SK-N-SH (cell line): ENCODE results near the gene ACSS2.

Source experiments
- EP300 ChIP-seq, 2 experiments: IDR thresholded peaks; 2 replicates each; pipeline versions ENCODE4 v1.4.0 to v1.6.1; 2012; ENCODE audit warnings: borderline replicate concordance in 1 of 2, low read depth in 1 of 2, low read length in 1 of 2
- MAX ChIP-seq: IDR thresholded peaks from 2 replicates; pipeline ENCODE4 v1.4.0; 2012; ENCODE audit warnings: low read depth
- RAD21 ChIP-seq: IDR thresholded peaks from 2 replicates; pipeline ENCODE4 v1.6.1; 2012; ENCODE audit warnings: mild to moderate bottlenecking, low read length
- REST ChIP-seq: IDR thresholded peaks from 2 replicates; pipeline ENCODE4 v1.6.1; 2012; ENCODE audit warnings: mild to moderate bottlenecking, low read depth, low read length, moderate library complexity
- TF ChIP-seq, protein P1 (sequence below): fragments of 200-600 bp; sonication (generic); IDR thresholded peaks from 2 replicates; pipeline ENCODE4 v1.6.1; 2017; ENCODE audit warnings: antibody characterized with exemption, mild to moderate bottlenecking, moderate library complexity

GRCh38 chr20:34859826-34860545 lies 16.4 kb upstream of the ACSS2 start:
- TF ChIP-seq REST: no peak
- no peak for TF ChIP-seq EP300 (IDR thresholded peaks at IDR 0.05; ENCODE audit: borderline replicate concordance in 1 of 2, low read depth in 1 of 2, low read length in 1 of 2)
- TF ChIP-seq, protein P1, sequence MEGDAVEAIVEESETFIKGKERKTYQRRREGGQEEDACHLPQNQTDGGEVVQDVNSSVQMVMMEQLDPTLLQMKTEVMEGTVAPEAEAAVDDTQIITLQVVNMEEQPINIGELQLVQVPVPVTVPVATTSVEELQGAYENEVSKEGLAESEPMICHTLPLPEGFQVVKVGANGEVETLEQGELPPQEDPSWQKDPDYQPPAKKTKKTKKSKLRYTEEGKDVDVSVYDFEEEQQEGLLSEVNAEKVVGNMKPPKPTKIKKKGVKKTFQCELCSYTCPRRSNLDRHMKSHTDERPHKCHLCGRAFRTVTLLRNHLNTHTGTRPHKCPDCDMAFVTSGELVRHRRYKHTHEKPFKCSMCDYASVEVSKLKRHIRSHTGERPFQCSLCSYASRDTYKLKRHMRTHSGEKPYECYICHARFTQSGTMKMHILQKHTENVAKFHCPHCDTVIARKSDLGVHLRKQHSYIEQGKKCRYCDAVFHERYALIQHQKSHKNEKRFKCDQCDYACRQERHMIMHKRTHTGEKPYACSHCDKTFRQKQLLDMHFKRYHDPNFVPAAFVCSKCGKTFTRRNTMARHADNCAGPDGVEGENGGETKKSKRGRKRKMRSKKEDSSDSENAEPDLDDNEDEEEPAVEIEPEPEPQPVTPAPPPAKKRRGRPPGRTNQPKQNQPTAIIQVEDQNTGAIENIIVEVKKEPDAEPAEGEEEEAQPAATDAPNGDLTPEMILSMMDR: no peak
- no peak for TF ChIP-seq MAX
- TF ChIP-seq RAD21: no peak
